Fibroblast of lung (primary cell): ENCODE data around the gene PNPLA8.

Experiments used
- CTCF ChIP-seq, 2 donors: IDR thresholded peaks in 1 of 2; conservative IDR thresholded peaks in 1 of 2; 1 replicate in 1 of 2; 2 replicates in 1 of 2; pipeline ENCODE4 v1.5.1; 2011 to 2012; ENCODE audit warnings: low read length in 2 of 2, control low read depth in 1 of 2, inconsistent platforms in 1 of 2, low read depth in 1 of 2, mild to moderate bottlenecking in 1 of 2
- EZH2 ChIP-seq: IDR thresholded peaks from 2 replicates; pipeline ENCODE4 v1.5.1; 2012; ENCODE audit warnings: low read length, control low read depth, mild to moderate bottlenecking; ENCODE audit errors: missing control alignments

DNA sequence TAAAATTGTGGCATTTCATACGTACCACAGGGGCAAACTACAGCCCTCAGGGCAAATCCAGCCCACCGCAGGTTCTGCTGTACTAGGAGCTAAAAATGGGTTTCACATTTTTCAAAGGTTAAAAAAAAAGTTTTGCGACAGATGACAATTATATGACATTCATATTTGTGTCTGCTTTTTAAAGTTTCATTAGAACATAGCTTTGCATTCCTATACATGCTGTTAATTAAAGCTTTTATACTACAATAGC lies 758 bp upstream of the PNPLA8 start:
- TF ChIP-seq CTCF (conservative IDR thresholded peaks at IDR 0.05 in 1 of 2, IDR thresholded peaks at IDR 0.05 in 1 of 2; ENCODE audit: low read depth in 1 of 2, low read length in 2 of 2) (no peak), EZH2 (no peak)
